ENCODE measurements around the gene CMTM2. TPM values are rescaled to one million over a fixed set of nuclear protein-coding genes. Genes with fewer than 3 reads are reported as not detected.

Gene CMTM2
- total and polyA plus RNA-seq, 9 of the 15 experiments (the other 6 are each of a cell fraction or from before 2014, with no cell fraction given), result not detected

DNA sequence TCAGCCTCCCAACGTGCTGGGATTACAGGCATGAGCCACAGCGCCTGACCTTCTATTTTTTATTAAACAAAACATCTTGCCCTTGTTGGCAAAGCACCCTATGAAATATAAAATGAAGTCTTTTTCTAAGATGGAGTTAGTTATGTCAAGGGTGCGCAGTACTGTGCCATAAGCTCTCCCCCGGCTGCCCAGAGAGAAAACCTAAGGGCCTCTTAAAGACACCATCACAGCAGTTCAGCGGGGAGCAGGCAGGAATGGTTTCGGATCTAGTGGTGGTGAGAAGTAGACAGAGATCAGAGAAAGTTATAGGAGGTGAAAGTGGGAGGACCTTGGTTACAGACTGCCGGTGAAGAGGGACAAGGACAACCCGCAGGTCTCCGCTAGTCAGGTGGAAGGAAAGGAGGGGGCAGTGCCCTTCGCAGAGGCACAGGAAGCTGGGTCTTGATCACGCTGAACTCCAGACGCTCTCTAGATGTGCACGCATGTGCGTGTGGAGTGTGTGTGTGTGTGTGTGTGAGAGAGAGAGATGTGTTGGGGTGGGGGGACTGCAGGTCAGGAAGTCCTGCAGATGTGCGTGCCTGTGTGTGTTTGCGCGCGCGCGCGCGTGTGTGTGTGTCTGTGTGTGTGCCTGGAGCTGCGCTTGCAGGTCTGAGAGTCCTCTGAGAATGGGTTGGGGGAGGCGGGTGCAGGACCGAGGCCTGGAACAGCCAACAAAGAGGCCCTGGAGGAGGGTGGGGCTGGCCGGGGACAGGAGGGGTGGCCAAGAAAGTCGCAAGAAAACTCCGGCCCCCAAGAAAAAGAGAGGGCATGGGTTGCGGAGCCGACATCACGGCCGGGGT lies 24.5 kb downstream of the CMTM2 start (continued):
- TF ChIP-seq, protein P1, sequence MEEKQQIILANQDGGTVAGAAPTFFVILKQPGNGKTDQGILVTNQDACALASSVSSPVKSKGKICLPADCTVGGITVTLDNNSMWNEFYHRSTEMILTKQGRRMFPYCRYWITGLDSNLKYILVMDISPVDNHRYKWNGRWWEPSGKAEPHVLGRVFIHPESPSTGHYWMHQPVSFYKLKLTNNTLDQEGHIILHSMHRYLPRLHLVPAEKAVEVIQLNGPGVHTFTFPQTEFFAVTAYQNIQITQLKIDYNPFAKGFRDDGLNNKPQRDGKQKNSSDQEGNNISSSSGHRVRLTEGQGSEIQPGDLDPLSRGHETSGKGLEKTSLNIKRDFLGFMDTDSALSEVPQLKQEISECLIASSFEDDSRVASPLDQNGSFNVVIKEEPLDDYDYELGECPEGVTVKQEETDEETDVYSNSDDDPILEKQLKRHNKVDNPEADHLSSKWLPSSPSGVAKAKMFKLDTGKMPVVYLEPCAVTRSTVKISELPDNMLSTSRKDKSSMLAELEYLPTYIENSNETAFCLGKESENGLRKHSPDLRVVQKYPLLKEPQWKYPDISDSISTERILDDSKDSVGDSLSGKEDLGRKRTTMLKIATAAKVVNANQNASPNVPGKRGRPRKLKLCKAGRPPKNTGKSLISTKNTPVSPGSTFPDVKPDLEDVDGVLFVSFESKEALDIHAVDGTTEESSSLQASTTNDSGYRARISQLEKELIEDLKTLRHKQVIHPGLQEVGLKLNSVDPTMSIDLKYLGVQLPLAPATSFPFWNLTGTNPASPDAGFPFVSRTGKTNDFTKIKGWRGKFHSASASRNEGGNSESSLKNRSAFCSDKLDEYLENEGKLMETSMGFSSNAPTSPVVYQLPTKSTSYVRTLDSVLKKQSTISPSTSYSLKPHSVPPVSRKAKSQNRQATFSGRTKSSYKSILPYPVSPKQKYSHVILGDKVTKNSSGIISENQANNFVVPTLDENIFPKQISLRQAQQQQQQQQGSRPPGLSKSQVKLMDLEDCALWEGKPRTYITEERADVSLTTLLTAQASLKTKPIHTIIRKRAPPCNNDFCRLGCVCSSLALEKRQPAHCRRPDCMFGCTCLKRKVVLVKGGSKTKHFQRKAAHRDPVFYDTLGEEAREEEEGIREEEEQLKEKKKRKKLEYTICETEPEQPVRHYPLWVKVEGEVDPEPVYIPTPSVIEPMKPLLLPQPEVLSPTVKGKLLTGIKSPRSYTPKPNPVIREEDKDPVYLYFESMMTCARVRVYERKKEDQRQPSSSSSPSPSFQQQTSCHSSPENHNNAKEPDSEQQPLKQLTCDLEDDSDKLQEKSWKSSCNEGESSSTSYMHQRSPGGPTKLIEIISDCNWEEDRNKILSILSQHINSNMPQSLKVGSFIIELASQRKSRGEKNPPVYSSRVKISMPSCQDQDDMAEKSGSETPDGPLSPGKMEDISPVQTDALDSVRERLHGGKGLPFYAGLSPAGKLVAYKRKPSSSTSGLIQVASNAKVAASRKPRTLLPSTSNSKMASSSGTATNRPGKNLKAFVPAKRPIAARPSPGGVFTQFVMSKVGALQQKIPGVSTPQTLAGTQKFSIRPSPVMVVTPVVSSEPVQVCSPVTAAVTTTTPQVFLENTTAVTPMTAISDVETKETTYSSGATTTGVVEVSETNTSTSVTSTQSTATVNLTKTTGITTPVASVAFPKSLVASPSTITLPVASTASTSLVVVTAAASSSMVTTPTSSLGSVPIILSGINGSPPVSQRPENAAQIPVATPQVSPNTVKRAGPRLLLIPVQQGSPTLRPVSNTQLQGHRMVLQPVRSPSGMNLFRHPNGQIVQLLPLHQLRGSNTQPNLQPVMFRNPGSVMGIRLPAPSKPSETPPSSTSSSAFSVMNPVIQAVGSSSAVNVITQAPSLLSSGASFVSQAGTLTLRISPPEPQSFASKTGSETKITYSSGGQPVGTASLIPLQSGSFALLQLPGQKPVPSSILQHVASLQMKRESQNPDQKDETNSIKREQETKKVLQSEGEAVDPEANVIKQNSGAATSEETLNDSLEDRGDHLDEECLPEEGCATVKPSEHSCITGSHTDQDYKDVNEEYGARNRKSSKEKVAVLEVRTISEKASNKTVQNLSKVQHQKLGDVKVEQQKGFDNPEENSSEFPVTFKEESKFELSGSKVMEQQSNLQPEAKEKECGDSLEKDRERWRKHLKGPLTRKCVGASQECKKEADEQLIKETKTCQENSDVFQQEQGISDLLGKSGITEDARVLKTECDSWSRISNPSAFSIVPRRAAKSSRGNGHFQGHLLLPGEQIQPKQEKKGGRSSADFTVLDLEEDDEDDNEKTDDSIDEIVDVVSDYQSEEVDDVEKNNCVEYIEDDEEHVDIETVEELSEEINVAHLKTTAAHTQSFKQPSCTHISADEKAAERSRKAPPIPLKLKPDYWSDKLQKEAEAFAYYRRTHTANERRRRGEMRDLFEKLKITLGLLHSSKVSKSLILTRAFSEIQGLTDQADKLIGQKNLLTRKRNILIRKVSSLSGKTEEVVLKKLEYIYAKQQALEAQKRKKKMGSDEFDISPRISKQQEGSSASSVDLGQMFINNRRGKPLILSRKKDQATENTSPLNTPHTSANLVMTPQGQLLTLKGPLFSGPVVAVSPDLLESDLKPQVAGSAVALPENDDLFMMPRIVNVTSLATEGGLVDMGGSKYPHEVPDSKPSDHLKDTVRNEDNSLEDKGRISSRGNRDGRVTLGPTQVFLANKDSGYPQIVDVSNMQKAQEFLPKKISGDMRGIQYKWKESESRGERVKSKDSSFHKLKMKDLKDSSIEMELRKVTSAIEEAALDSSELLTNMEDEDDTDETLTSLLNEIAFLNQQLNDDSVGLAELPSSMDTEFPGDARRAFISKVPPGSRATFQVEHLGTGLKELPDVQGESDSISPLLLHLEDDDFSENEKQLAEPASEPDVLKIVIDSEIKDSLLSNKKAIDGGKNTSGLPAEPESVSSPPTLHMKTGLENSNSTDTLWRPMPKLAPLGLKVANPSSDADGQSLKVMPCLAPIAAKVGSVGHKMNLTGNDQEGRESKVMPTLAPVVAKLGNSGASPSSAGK (IDR thresholded peaks at IDR 0.05), result peak; percentile 33; the same call in 1 of the 2 replicates
- TF ChIP-seq, protein P2, sequence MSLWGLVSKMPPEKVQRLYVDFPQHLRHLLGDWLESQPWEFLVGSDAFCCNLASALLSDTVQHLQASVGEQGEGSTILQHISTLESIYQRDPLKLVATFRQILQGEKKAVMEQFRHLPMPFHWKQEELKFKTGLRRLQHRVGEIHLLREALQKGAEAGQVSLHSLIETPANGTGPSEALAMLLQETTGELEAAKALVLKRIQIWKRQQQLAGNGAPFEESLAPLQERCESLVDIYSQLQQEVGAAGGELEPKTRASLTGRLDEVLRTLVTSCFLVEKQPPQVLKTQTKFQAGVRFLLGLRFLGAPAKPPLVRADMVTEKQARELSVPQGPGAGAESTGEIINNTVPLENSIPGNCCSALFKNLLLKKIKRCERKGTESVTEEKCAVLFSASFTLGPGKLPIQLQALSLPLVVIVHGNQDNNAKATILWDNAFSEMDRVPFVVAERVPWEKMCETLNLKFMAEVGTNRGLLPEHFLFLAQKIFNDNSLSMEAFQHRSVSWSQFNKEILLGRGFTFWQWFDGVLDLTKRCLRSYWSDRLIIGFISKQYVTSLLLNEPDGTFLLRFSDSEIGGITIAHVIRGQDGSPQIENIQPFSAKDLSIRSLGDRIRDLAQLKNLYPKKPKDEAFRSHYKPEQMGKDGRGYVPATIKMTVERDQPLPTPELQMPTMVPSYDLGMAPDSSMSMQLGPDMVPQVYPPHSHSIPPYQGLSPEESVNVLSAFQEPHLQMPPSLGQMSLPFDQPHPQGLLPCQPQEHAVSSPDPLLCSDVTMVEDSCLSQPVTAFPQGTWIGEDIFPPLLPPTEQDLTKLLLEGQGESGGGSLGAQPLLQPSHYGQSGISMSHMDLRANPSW (CRISPR knock-in tag; IDR thresholded peaks at IDR 0.05), result no peak
- no peak for TF ChIP-seq NUFIP1 (IDR thresholded peaks at IDR 0.05; ENCODE audit: partially characterized antibody)
- no peak for TF ChIP-seq SRSF9 (IDR thresholded peaks at IDR 0.05; ENCODE audit: borderline replicate concordance, low read depth, low read length)
- TF ChIP-seq, protein P3, sequence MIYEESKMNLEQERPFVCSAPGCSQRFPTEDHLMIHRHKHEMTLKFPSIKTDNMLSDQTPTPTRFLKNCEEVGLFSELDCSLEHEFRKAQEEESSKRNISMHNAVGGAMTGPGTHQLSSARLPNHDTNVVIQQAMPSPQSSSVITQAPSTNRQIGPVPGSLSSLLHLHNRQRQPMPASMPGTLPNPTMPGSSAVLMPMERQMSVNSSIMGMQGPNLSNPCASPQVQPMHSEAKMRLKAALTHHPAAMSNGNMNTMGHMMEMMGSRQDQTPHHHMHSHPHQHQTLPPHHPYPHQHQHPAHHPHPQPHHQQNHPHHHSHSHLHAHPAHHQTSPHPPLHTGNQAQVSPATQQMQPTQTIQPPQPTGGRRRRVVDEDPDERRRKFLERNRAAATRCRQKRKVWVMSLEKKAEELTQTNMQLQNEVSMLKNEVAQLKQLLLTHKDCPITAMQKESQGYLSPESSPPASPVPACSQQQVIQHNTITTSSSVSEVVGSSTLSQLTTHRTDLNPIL (CRISPR knock-in tag; IDR thresholded peaks at IDR 0.05), result no peak
- peak; percentile 19; the same call in 1 of the 2 replicates for TF ChIP-seq NFIX (CRISPR knock-in tag; IDR thresholded peaks at IDR 0.05; ENCODE audit: low read depth)
- TF ChIP-seq MAFF (IDR thresholded peaks at IDR 0.05; ENCODE audit: low read length), result no peak
- TF ChIP-seq CHD1 (IDR thresholded peaks at IDR 0.05; ENCODE audit: low read length), result no peak
- TF ChIP-seq ZNF347 (CRISPR knock-in tag; IDR thresholded peaks at IDR 0.05; ENCODE audit: low read depth), result 0 out of 2 replicates have a peak, but pooled peaks have one; percentile 58
- no peak for TF ChIP-seq SAFB2 (IDR thresholded peaks at IDR 0.05; ENCODE audit: borderline replicate concordance, low read depth, low read length, severe bottlenecking)

All from K562 (cell line).